Measurements from ENCODE around the gene CHRNA7.

DNA sequence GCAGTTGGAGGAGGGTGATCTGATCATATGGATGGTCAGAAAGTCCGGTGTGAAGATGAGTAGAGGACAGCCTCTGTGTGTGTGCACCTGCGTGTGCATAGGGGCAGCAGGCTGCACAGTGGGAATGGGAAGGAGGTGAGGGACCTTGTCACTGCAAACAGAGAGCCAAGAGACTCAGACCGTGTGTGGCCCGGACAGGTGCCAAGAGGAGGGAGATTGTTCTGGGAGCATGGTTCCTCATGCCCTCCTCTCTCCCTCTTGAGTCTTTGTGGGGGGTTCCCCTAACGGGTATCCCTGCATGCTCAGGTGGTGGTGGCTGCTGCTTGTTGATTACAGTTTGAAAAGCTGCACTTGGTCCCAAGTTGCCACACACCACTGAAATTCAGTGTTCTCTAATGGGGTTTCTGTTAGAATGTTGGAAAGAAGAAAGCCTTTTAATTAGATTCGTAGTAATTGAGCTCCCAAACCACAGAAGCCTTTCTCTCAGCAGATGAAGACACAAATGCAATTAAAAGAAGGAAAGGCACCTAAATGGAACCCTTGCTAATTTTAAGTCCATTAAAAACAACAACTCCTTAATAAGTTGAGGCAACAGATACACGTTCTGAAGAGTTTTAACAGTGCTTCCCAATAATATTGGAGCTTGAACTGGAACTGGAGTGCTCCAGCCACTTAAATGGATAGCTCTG, 68.9 kb downstream of the CHRNA7 start:
- TF ChIP-seq, protein P1, sequence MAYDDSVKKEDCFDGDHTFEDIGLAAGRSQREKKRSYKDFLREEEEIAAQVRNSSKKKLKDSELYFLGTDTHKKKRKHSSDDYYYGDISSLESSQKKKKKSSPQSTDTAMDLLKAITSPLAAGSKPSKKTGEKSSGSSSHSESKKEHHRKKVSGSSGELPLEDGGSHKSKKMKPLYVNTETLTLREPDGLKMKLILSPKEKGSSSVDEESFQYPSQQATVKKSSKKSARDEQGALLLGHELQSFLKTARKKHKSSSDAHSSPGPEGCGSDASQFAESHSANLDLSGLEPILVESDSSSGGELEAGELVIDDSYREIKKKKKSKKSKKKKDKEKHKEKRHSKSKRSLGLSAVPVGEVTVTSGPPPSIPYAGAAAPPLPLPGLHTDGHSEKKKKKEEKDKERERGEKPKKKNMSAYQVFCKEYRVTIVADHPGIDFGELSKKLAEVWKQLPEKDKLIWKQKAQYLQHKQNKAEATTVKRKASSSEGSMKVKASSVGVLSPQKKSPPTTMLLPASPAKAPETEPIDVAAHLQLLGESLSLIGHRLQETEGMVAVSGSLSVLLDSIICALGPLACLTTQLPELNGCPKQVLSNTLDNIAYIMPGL (CRISPR knock-in tag; IDR thresholded peaks at IDR 0.05; ENCODE audit: borderline replicate concordance): no peak
- TF ChIP-seq RCOR1 (IDR thresholded peaks at IDR 0.05; ENCODE audit: low read depth, low read length): no peak
- TF ChIP-seq, protein P2, sequence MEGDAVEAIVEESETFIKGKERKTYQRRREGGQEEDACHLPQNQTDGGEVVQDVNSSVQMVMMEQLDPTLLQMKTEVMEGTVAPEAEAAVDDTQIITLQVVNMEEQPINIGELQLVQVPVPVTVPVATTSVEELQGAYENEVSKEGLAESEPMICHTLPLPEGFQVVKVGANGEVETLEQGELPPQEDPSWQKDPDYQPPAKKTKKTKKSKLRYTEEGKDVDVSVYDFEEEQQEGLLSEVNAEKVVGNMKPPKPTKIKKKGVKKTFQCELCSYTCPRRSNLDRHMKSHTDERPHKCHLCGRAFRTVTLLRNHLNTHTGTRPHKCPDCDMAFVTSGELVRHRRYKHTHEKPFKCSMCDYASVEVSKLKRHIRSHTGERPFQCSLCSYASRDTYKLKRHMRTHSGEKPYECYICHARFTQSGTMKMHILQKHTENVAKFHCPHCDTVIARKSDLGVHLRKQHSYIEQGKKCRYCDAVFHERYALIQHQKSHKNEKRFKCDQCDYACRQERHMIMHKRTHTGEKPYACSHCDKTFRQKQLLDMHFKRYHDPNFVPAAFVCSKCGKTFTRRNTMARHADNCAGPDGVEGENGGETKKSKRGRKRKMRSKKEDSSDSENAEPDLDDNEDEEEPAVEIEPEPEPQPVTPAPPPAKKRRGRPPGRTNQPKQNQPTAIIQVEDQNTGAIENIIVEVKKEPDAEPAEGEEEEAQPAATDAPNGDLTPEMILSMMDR (IDR thresholded peaks at IDR 0.05): no peak
- TF ChIP-seq SREBF2 (IDR thresholded peaks at IDR 0.05): no peak
- TF ChIP-seq POLR2A (IDR thresholded peaks at IDR 0.05; ENCODE audit: low read length): no peak
